GM11168 (cell line): ENCODE measurements around the gene PRSS58.

Experiments used
- in situ Hi-C: fragments of 300-500 bp; cut with MboI; formaldehyde crosslinking; loops from one replicate; pipeline ENCODE4 v1.12.0; 2022; ENCODE audit warnings: low sequenced_read_pairs; ENCODE audit not compliant: unreplicated experiment

The PRSS58 gene, protein sequence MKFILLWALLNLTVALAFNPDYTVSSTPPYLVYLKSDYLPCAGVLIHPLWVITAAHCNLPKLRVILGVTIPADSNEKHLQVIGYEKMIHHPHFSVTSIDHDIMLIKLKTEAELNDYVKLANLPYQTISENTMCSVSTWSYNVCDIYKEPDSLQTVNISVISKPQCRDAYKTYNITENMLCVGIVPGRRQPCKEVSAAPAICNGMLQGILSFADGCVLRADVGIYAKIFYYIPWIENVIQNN

DNA sequence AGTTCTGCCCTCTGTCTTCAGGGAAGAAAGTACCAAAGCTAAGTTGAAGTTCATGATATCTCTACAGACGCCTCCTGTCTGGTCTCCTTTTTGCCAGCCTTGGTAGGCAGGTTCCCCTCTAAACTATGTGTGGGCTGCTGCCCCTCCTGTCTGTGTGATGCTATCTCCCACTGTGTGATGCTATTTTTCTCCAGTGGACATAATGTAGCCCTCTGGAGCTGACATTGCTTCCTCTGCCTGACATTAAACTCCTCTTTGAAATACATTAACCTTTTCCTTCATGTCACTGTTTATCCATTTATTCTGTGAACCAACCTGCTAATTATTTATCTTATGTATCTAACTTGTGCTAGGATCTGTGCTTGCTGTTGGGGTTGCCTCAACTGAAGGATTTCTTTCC lies at the start of gene PRSS58:
Gene PRSS58, minus strand, starts transcription at position 101 of the 400 bp plus-strand sequence. CDS start 351 bp downstream, outside the sequence.
- in situ Hi-C loops, result no loop called here

DNA sequence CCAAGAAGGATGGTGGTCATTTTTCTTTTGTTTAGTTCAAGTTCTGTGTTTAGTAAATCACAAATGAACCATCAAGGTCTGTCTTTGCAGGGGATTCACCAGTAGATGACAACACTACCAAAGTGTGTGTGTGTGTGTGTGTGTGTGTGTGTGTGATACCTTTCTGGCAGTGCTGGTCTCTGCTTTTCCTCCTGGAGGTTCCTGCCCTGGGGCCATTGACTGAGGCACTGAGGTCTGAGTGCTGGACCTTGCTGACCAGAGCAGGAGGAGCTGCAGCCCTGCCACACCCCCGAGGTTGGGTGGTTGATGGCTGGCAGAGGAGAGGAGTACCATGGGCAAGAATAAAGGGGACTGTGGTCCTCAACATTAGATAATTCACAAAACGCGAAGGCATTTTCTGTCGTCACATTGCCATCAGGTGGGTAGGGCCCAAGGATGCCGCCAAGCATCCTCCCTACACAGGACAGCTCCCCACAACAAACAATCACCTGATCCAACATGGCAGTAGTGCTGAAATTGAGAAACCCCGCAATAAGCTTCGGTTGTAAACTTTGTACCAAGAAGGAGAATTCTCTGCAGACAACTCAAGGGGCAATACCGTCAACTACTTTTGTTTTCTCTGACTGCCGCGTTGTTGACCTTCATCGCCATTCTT lies 49.5 kb upstream of the PRSS58 start:
- in situ Hi-C loops, result no loop called here

DNA sequence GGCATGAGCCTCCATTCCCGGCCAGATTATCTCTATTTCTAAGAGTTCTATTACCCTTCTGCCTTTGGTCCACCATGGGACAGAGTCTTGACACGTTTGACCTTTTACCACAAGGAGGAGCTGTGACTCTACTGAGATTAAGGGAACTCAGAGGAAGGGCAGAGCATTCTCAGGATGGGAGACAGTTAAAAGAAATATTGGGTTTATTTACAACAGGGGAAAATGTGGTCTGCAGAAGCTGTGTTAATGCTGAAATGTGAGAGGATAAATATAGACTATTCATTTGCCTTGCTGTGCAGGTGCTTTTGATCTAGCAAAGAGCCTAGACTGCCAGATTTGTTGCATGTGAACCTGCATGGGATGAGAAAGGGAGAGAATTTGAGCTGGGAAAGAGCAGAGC lies 45.8 kb upstream of the PRSS58 start:
- in situ Hi-C loops, result no loop called here

DNA sequence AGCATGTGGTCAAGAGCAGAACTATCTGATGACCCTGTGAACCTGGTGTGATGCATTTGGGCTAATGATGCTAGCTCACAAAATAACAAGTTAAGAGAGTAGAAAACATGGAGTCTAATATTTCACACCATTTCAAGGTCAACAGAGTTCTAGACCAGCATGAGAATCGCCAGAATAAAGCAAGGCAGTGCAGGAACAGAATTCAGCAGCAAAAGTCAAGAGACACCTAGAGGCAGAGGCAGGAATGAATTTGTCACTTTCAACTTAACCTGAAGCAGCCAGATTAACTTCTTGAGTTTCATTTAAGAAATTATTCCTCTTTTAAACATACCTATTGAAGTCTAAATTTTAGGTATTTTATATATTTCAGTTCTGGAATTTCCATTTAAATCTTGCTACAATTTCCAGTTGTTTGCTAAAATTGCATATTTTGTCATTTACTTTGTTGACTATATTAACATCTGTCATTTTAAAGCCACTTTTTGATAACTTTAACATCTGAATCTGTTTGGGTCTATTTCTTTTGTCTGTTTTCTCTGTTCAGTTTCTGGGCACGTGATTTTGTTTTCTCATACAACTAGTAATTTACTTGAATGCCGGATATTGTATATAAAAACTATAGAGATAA lies 44.2 kb upstream of the PRSS58 start:
- in situ Hi-C loops, result no loop called here

DNA sequence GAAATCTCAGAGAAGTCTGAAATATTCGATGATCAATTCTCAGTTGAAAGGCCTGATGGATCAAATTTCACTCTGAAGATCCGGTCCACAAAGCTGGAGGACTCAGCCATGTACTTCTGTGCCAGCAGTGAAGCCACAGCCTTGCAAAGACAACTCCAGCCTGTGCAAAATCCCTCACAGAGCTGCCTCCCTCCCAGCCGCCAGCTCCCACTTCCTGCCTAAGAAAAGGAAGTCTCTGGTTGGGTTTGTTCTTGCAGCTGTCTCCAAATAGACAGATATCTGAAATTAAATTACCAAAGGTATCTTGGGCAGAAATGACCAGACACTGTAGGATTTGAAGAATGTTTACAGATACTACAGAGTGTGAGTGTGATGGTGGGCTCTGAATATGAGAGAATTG lies 43.4 kb upstream of the PRSS58 start:
- in situ Hi-C loops, result no loop called here

DNA sequence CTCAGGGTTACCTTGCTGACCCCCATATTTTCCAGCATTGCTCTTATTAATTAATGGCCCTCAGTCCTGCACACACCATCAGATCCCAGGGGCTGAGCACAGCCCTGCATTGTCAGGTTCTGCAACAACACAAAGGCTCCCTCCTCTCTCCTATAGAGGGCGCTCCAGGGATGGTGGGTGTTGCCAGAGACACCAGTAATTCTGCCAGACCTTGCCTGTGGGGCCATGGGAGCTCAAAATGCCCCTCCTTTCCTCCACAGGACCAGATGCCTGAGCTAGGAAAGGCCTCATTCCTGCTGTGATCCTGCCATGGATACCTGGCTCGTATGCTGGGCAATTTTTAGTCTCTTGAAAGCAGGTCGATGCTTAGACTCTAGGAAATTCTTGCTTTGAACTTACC lies 42.8 kb upstream of the PRSS58 start:
- in situ Hi-C loops, result no loop called here

DNA sequence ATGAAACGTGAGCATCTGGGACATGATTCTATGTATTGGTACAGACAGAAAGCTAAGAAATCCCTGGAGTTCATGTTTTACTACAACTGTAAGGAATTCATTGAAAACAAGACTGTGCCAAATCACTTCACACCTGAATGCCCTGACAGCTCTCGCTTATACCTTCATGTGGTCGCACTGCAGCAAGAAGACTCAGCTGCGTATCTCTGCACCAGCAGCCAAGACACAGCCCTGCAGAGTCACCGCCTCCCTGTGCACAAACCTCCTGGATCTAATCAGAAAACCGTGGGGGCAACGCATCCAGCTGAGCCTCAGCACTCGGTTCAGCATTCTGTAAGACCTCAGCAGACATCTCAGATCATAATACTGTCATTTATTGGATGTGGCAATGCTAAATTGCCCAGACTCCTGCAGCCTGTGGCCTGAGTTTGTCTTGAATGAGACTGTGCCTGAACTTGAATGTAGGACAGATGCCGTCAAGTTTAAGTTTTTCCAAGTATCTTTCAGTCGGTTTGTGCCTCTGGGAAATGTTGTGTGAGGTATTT lies 41.5 kb upstream of the PRSS58 start:
- in situ Hi-C loops, result no loop called here

DNA sequence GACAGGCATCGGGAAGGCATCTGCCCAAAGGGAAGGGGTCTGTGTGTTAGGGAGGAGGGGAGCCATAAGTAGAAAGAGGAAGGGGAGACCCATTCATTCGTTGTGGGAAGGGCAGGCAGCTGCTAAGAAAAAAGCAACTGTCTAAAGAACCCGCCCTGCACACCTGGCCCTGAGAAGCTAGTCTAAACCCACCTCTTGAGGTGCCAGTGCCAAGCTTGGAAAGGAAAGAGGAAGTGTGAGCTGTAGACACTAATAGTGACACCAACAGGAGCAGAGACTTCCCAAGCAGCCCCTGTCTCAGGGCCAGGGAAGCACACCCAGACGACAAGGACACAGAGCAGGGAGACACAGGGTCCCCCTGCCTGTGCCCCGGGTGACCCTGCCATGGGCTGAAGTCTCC lies 40.8 kb upstream of the PRSS58 start:
- in situ Hi-C loops, result no loop called here

DNA sequence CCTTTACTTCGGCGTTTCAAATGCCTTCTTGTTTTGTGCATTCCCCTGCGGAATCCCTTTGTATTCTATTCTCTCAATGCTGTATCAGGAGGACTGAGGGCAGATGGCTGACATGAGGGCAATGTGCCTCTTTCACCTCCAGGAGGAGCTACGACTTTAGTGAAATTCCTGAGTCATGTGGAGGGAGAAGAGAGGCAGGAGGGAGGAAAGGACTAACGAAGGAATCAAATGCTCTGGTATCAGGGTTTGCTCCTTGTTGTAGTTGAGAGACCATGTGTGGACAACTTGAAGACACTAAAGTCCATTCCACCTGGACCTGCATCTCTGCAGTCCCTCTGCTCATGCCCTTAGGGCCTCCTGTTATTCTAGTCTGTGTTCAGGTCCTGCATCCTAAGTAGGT lies 40.2 kb upstream of the PRSS58 start:
- in situ Hi-C loops, result no loop called here

DNA sequence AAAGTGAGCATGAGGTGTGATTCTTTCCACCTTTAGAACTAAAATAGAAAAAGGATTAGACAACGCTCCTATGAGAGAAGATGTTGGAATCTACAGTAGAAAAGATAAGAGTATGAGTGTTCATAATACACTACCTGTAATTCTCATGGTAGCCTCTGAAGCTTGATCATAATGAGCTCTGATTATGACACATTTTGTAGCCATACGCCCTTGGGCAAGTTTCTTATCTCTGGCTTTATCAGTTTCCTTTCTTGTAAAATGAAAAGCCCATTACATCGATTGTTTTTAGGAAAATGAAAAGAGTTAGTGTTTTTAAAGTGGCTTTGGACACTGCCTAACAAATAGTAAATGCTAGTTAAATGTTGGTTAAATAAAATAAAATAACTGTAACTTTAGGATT lies 22.4 kb upstream of the PRSS58 start:
- in situ Hi-C loops, result no loop called here

DNA sequence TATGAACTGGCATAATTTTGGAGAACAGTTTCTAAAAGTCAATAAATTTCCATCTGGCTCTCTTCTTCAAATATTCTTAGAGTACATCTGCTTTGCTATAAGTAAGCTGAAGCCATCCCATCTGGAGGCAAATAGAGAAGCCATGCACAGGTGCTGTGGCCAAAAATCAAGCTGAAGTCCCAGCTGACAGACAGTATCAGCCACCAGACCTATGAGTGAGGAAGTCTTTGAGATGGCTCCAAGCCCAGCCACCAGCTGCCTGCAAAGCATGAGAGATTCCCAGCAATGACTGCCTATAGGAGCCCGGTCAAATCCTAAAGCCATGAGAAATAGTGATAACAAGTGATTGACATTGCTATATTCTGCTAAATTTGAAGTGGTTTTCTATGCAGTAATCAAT lies 21.7 kb upstream of the PRSS58 start:
- in situ Hi-C loops, result no loop called here

DNA sequence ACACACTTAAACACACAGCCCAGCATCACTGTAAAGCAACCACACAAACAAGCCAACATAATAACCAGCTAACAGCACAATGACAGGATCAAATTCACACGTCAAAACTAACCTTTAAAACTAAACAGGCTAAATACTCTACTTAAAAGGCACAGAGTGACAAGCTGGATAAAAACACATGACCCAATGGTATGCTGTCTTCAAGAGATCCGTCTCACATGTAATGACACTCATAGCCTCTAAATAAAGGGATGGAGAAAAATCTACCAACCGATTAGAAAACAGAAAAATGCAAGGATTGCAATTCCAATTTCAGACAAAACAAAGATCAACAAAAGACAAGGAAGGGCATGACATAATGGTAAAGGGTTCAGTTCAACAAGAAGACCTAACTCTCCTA lies 17.2 kb upstream of the PRSS58 start:
- in situ Hi-C loops, result no loop called here

DNA sequence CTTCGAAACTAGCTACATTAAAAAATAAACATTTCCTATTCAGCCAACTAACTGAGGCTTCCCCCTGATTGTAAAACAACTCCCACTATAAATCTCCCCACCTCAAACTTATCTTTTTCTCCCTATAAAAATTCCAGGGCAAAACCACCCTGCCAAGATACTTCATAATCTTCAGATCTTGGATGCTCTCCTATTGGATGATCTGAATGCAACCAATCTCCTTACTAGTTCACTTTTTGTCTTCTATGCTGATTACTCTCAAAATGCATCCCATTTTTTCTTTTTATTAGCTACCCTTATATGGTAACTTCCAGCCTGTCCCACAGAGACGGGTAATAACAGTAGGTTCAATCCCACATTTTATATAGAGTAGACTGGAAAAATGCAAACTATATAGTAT lies 15.0 kb upstream of the PRSS58 start:
- in situ Hi-C loops, result no loop called here

DNA sequence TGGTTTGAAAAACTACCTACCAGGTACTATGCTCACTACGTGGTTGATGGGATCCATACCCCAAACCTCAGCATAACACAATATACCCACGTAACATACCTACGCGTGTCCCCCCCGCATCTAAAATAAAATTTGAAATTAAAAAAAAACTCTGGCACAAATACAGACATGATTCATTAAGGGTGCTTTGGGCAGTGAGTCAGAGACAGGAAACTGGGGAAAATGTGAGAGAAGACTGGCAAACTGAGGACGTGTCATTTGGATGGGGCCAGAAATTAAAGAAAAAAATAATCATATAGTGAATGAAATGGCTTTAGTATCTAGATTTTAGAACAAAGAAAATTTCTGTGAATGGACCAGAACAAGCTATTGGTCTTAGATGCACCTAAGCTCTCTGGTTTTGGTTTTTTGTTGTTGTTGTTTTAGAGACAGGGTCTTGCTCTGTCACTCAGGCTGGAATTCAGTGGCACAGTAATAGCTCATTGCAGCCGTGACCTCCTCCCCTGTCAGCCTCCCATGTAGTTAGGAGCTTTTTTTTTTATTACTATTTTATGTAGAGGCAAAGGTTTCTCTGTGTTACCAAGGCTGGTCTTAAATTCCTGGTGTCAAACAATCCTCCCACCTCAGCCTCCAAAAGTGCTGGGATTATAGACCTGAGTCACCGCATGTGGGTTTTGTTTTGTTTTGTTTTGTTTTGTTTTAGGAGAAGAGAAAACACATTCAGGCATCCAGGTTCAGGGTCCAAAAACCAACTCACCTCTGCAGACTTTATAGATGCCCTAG lies 5.9 kb upstream of the PRSS58 start:
- in situ Hi-C loops, result no loop called here

DNA sequence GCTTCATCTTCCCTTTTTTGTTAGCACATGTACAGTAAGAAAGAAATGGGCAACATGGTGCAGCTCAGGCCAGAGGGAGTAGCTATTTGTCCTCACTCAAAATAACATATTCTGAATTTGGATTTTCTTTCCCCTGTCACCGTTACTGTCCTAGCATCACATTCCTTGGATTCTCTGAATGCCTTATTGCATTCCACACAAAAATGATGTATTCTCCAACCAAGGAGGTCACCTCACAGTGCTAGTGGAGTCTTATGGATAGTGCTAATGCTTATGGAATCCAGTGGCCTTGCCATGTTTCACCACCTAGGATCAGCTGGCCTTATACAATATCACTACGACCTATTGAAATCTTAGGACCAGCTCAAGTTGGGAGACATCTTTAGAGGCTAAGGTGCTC lies 7.2 kb downstream of the PRSS58 start:
- in situ Hi-C loops, result no loop called here

DNA sequence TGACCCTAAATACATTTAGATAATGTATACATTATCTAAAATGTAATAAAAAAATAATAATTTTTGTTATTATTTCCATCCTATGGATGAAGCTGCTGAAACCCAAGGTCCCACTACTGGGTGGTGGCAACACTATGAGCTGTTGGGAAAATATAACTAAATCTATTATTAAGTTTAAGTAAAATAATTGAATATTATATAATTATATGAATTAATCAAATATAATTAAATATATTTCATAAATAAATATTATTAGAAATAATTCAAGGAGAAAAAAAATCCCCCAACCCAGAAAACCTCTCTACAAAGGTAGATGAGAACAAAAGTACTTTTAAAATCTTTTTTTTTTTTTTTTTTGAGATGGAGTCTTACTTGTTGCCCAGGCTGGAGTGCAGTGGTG lies 7.9 kb downstream of the PRSS58 start:
- in situ Hi-C loops, result no loop called here

DNA sequence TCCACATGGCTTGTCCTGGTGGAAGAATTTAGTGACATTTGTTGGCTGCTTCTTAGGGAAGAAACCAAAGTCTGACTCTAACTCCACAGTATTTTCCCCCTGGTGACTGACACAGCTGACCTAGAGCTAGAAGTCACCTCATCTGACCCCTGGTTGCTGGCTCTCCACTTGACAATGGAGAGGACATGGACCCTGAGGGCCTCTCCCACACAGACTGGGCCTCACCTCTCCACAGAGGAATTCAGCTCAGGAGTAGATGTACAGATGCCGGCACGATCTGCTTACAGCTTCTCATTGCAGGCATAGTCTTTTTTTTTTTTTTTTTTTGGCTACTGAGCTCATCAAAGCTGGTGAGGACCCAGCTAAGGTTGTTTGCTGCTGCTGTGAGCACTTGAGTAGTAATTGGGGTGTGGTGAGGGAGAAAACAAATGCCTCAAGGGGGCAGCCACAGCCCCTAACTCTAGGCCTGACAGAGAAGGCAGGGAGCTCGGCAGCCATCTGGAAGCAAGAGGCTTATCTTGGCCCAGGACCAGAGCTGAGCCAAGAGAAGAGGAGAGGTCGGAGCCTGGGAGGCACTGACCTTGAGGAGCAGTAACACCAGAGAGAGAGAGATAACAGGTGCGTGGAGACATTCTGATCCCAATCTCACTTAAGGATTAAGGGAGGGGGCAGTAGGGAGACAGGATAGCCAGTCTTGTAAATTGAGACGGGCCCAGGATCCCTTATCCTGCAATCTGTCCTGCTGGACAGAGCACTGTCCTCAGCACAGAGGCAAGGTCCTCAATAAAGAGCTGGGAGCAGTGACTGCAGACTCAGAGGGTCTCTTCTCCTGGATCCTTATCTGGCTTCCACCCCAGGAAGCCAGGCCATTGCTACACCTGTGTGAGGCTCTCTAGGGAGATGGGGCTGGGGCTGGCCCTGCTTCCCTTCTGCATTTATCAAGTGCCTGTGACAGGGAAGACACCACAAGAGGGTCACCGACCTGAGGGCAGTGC lies 9.4 kb downstream of the PRSS58 start:
- in situ Hi-C loops, result no loop called here

DNA sequence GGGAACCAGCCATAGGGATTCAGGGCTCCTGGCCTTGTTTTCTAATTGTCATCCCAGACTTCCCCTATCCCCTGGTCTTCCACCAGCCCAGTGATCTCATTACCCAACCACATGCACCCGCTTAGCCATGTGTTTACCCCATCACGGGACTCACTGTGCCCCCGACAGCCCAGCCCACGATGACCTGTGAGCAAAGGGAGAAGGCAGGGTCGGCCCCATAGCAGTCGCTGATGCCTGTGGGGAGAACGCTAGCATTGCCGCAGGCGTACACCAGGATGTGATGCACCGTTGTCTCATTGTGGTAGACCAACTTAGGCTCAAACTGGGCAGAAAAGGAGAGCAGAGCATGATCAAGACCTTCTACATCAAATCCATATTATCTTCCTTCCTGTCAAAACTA lies 14.0 kb downstream of the PRSS58 start:
- in situ Hi-C loops, result no loop called here

DNA sequence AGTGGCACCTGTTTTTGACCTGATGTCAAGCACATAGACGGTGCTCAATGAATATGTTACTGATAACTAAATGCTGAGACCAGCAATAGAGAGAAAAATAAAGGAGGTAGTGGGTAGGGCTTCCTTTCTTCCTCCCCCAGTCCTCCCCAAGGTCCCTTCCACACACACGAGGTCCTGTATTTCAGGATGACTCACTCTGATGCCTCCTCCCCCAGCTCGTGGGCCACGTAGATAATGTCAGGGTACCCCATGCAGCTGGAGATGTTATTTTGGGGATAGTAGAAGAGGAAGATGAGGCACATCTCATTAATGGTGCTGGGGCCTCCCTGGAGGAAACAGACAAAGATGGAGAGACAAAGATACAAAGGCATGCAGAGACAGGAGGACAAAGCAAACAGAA lies 17.3 kb downstream of the PRSS58 start:
- in situ Hi-C loops, result no loop called here

DNA sequence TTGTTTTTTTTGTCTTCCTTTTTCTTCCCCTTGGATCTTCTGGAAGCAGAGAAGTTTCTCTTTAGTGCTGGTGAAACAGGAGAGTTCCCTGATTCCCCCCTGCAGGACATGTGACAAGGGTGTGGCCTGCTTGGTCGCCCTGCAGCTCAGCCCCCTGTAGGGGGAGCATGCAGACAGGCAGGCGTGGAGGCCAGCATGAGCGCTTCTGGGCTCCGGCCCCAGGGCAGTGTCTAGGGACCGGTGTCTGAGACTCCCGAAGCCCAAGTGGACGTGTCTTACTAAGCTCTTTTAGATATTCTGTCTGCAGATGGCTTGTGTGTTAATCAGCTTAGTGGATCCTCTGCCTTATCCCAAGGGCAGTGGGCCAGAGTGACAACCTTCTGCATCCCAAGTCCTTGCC lies 26.1 kb downstream of the PRSS58 start:
- in situ Hi-C loops, result no loop called here
